ENCODE data around the gene ARSI. TPM values are rescaled to one million over a fixed set of nuclear protein-coding genes. Genes with fewer than 3 reads are reported as not detected.

The ARSI gene
- total and polyA plus RNA-seq, 3 experiments from 2014 or later: not detected

GRCh38 chr5:150335778-150336177, 33.1 kb upstream of the ARSI start:
- Histone ChIP-seq H3K27me3 (ENCODE audit: insufficient read depth, low read length, poor library complexity, severe bottlenecking) (no peaks in the 10 kb centered on the region), H3K4me1 (ENCODE audit: insufficient read depth, low read length) (no peaks in the 10 kb centered on the region), H3K36me3 (ENCODE audit: insufficient read depth, low read length) (no peaks in the 10 kb centered on the region), H3K4me3 (ENCODE audit: low read length) (no peak overlapping the region), H3K27ac (ENCODE audit: low read depth, low read length) (no peak overlapping the region), H3K9me3 (ENCODE audit: low read length) (no peaks in the 10 kb centered on the region)
- ChIA-PET CTCF (interaction anchor here (2.0 kb wide), 1 partner anchor 14 kb away, joined by 4 read pairs; no protein-coding TSS in a partner anchor), POLR2A (no interaction called here)
- Mint-ChIP-seq H3K36me3 (no peaks in the 10 kb centered on the region), H3K4me1 (no peaks in the 10 kb centered on the region), H3K27ac (no peak overlapping the region), H3K9me3 (peaks cover 0 to 2% (median 0%) of the 10 kb centered on the region in 5 donors), H3K27me3 (peaks cover 0 to 1% of the 10 kb centered on the region in 2 donors), H3K4me3 (no peak overlapping the region)
- DNase-seq: no peak

DNA sequence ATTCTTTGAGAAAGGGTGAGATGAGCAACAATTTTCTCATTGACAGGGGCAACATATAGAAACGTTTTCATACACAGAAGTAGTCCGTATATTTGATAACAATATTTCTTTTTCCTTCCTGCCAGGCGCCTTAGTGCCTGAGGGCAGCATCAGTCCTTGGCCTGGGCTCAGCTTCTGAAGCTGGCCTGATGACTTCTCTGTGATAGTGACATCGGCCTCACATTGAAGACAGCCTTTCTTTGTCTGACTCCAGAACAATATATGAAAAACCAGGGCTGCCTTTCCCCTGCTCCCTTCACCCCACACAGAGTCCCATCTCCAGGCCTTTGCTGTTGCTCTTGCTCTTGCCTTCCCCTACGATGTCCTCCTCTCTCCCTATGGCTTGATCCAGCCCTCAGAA, 30.7 kb upstream of the ARSI start:
- peaks cover 3 to 9% of the 10 kb centered on the region in 2 donors for H3K27me3 Mint-ChIP-seq
- no peaks in the 10 kb centered on the region for H3K9me3 Mint-ChIP-seq
- no peak overlapping the region for H3K27ac Mint-ChIP-seq
- H3K27ac ChIP-seq (ENCODE audit: low read depth, low read length): no peak overlapping the region
- POLR2A ChIA-PET: no interaction called here
- H3K36me3 Mint-ChIP-seq: no peaks in the 10 kb centered on the region
- CTCF ChIA-PET: no interaction called here
- no peaks in the 10 kb centered on the region for H3K27me3 ChIP-seq (ENCODE audit: insufficient read depth, low read length, poor library complexity, severe bottlenecking)
- no peaks in the 10 kb centered on the region for H3K9me3 ChIP-seq (ENCODE audit: low read length)
- no peaks in the 10 kb centered on the region for H3K4me1 ChIP-seq (ENCODE audit: insufficient read depth, low read length)
- DNase-seq: no peak
- no peak overlapping the region for H3K4me3 ChIP-seq (ENCODE audit: low read length)
- H3K4me1 Mint-ChIP-seq: no peaks in the 10 kb centered on the region
- no peak overlapping the region for H3K4me3 Mint-ChIP-seq
- no peaks in the 10 kb centered on the region for H3K36me3 ChIP-seq (ENCODE audit: insufficient read depth, low read length)

DNA sequence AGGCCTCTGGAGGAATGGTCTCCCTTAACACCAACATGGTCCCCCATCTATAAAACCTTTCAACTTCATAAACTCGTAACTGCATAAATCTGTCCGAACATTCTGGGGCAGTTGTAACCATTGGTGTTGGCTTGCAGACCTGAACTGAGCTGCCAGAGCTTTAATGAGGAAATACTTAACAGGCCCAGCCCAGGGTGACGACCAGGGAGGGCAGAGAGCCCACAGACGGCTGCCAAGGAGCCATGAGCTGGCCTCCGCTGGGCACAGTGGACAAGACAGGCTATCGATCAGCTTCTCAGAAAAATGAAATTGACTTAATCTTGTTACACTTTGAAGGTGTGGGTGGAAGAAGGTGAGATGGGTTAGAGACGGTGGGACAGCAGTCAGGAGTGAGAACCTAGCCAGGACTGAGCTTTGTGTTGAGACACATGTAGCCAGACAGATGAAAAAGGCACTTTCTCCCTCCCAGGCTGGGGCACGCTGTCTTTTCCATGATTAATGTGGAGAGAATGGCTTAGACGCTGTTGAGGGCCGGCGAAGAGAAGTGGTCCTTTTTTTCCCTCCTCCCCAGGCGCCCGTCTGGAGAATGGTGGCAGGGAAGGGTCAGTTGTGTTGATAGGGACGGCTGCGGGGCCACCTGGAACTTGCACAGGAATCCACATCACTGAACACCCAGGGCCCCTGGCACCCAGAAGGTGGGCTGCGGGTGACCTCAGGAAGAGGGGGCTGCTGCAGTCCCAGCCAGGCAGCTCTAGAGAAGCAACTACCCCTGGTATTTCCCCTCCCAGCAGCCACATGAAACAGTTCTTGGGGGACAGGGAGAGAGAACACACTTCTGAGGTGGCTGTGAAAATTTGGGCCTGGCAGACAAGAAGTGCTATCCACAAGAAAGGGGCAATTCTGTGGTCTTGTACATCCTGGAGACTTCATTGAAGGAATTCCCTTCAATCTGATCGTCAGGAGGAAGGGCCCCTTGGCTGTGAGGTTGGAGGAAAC, 27.5 kb upstream of the ARSI start:
- POLR2A ChIA-PET: no interaction called here
- Histone ChIP-seq H3K27ac (ENCODE audit: low read depth, low read length) (no peak overlapping the region), H3K4me3 (ENCODE audit: low read length) (no peak overlapping the region), H3K9me3 (ENCODE audit: low read length) (no peaks in the 10 kb centered on the region), H3K27me3 (ENCODE audit: insufficient read depth, low read length, poor library complexity, severe bottlenecking) (no peaks in the 10 kb centered on the region), H3K36me3 (ENCODE audit: insufficient read depth, low read length) (no peaks in the 10 kb centered on the region), H3K4me1 (ENCODE audit: insufficient read depth, low read length) (no peaks in the 10 kb centered on the region)
- CTCF ChIA-PET: no interaction called here
- Mint-ChIP-seq H3K36me3 (no peaks in the 10 kb centered on the region), H3K4me1 (no peaks in the 10 kb centered on the region), H3K9me3 (no peaks in the 10 kb centered on the region), H3K4me3 (no peak overlapping the region), H3K27ac (no peak overlapping the region), H3K27me3 (peaks cover 2 to 20% of the 10 kb centered on the region in 2 donors)
- no peak for DNase-seq

- H3K27me3 ChIP-seq (ENCODE audit: insufficient read depth, low read length, poor library complexity, severe bottlenecking): no peaks in the 10 kb centered on the region
- no peak overlapping the region for H3K27ac ChIP-seq (ENCODE audit: low read depth, low read length)
- ChIA-PET CTCF (no interaction called here), POLR2A (interaction anchor here (0.6 kb wide), 1 partner anchor 681 kb away, joined by 4 read pairs; no protein-coding TSS in a partner anchor)
- no peak for DNase-seq
- H3K4me3 ChIP-seq (ENCODE audit: low read length): no peak overlapping the region
- Mint-ChIP-seq H3K27me3 (peaks cover 4 to 24% of the 10 kb centered on the region in 2 donors), H3K36me3 (no peaks in the 10 kb centered on the region), H3K9me3 (no peaks in the 10 kb centered on the region), H3K4me1 (no peaks in the 10 kb centered on the region), H3K27ac (no peak overlapping the region), H3K4me3 (no peak overlapping the region)
- H3K9me3 ChIP-seq (ENCODE audit: low read length): no peaks in the 10 kb centered on the region
- no peaks in the 10 kb centered on the region for H3K36me3 ChIP-seq (ENCODE audit: insufficient read depth, low read length)
- no peaks in the 10 kb centered on the region for H3K4me1 ChIP-seq (ENCODE audit: insufficient read depth, low read length)
These were observed 26.3 kb upstream of the ARSI start for GRCh38 chr5:150329038-150329437.

DNA sequence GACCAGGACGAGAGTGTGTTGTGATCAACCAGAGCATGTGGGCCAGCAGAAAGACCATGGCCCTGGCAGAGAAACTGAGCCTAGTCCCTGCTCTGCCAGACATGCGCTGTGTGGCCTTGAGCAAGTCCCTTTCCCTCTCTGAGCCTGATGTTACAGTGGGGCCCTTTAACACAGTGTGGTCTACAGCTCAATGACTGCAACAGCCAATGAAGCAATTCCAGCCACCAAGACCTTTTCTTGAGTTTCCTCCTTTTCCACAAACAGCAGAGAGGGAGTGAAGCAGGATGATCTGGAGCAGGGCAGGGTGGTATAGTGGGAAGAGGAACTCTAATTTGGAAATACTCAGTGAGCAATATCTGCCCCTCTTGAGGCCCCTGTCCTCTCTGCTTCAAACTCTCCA, 25.8 kb upstream of the ARSI start:
- no peak for DNase-seq
- H3K4me3 Mint-ChIP-seq: no peak overlapping the region
- Histone ChIP-seq H3K27ac (ENCODE audit: low read depth, low read length) (no peak overlapping the region), H3K27me3 (ENCODE audit: insufficient read depth, low read length, poor library complexity, severe bottlenecking) (no peaks in the 10 kb centered on the region), H3K36me3 (ENCODE audit: insufficient read depth, low read length) (no peaks in the 10 kb centered on the region), H3K4me1 (ENCODE audit: insufficient read depth, low read length) (no peaks in the 10 kb centered on the region), H3K9me3 (ENCODE audit: low read length) (no peaks in the 10 kb centered on the region), H3K4me3 (ENCODE audit: low read length) (no peak overlapping the region)
- no peak overlapping the region for H3K27ac Mint-ChIP-seq
- H3K4me1 Mint-ChIP-seq: no peaks in the 10 kb centered on the region
- CTCF ChIA-PET: no interaction called here
- no peaks in the 10 kb centered on the region for H3K9me3 Mint-ChIP-seq
- H3K27me3 Mint-ChIP-seq: peaks cover 4 to 24% of the 10 kb centered on the region in 2 donors
- no peaks in the 10 kb centered on the region for H3K36me3 Mint-ChIP-seq
- POLR2A ChIA-PET: no interaction called here

DNA sequence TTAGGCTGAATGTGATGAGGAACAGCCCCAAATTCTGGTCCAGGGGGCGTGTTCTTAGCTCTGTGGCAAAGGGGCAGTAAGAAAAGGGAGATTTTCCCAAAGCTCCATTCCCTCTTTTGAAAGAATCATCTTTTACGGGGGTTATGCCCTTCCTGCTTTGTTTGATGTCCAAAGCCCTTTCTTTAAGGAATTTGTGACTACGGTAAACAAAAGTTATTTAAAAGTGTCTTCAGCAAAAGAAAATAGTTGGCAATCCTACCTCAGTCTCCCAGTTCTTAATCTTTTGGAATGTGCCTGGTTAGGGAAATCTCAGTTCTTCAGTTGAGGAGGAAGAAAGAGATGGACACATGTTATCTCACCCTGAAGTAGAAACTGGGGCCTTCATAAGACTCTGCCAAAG, 24.4 kb upstream of the ARSI start:
- Histone ChIP-seq H3K9me3 (ENCODE audit: low read length) (no peaks in the 10 kb centered on the region), H3K27ac (ENCODE audit: low read depth, low read length) (no peak overlapping the region), H3K36me3 (ENCODE audit: insufficient read depth, low read length) (no peaks in the 10 kb centered on the region), H3K4me1 (ENCODE audit: insufficient read depth, low read length) (no peaks in the 10 kb centered on the region), H3K4me3 (ENCODE audit: low read length) (no peak overlapping the region), H3K27me3 (ENCODE audit: insufficient read depth, low read length, poor library complexity, severe bottlenecking) (no peaks in the 10 kb centered on the region)
- Mint-ChIP-seq H3K27me3 (peaks cover 4 to 24% of the 10 kb centered on the region in 2 donors), H3K4me3 (no peak overlapping the region), H3K9me3 (no peaks in the 10 kb centered on the region), H3K27ac (no peak overlapping the region), H3K36me3 (no peaks in the 10 kb centered on the region), H3K4me1 (peaks cover 1 to 2% (median 2%) of the 10 kb centered on the region in 3 donors)
- ChIA-PET POLR2A (no interaction called here), CTCF (interaction anchor here (1.6 kb wide), 1 partner anchor 23 kb away, joined by 4 read pairs; no protein-coding TSS in a partner anchor)
- no peak for DNase-seq

DNA sequence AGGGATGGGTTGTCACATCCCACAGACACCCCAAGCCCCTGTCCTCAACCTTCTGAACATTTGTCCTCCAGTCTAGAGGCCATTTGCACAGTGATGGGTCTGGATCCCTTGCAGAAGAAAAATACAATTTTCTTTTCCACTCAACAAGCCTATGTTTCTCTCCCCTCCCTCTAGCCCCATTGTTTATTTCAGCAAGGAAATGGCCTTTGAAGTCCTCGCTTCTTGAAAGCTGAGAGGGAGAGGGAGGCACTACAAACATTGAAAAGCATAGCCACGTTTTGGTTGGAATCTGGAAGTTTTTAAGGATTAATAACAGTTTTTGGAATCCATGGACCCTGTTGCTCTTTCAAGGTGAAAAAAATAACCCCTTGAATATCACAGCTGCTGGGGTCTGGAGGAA, 24.0 kb upstream of the ARSI start:
- H3K36me3 Mint-ChIP-seq: no peaks in the 10 kb centered on the region

DNA sequence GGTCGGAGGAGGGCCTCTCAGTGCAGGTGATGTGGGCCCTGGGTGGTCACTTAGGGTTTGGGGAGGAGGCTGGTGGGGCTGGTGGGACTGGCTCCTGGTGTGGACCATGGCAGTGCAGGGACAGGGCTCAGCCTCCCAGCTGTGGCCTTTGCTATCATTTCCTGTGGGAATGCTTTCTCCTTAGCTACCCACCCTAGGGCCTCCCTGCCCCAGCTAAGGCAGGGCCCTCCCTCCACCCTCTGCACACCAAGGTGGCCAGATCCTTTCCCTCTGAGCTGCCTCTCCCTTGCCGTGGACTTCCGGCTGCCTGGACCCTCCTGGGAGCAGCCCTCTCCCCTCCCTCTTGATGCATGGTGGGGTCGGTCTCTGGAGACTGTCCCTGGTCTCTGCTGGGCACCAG, 22.7 kb upstream of the ARSI start:
- CTCF ChIA-PET: no interaction called here
- Histone ChIP-seq H3K9me3 (ENCODE audit: low read length) (no peaks in the 10 kb centered on the region), H3K27ac (ENCODE audit: low read depth, low read length) (no peak overlapping the region), H3K27me3 (ENCODE audit: insufficient read depth, low read length, poor library complexity, severe bottlenecking) (no peaks in the 10 kb centered on the region), H3K36me3 (ENCODE audit: insufficient read depth, low read length) (no peaks in the 10 kb centered on the region), H3K4me1 (ENCODE audit: insufficient read depth, low read length) (no peaks in the 10 kb centered on the region), H3K4me3 (ENCODE audit: low read length) (no peak overlapping the region)
- no peaks in the 10 kb centered on the region for H3K36me3 Mint-ChIP-seq
- peaks cover 4 to 24% of the 10 kb centered on the region in 2 donors for H3K27me3 Mint-ChIP-seq
- H3K4me3 Mint-ChIP-seq: no peak overlapping the region
- H3K4me1 Mint-ChIP-seq: peaks cover 5 to 7% (median 7%) of the 10 kb centered on the region in 3 donors
- H3K9me3 Mint-ChIP-seq: no peaks in the 10 kb centered on the region
- no peak overlapping the region for H3K27ac Mint-ChIP-seq
- POLR2A ChIA-PET: no interaction called here
- DNase-seq: no peak

More for the DNA sequence above, 24.0 kb upstream of the ARSI start:
- Histone ChIP-seq H3K27ac (ENCODE audit: low read depth, low read length) (no peak overlapping the region), H3K27me3 (ENCODE audit: insufficient read depth, low read length, poor library complexity, severe bottlenecking) (no peaks in the 10 kb centered on the region), H3K4me1 (ENCODE audit: insufficient read depth, low read length) (no peaks in the 10 kb centered on the region), H3K36me3 (ENCODE audit: insufficient read depth, low read length) (no peaks in the 10 kb centered on the region), H3K9me3 (ENCODE audit: low read length) (no peaks in the 10 kb centered on the region), H3K4me3 (ENCODE audit: low read length) (no peak overlapping the region)
- Mint-ChIP-seq H3K27ac (no peak overlapping the region), H3K4me1 (peaks cover 5 to 7% (median 6%) of the 10 kb centered on the region in 3 donors), H3K9me3 (no peaks in the 10 kb centered on the region), H3K4me3 (no peak overlapping the region), H3K27me3 (peaks cover 4 to 24% of the 10 kb centered on the region in 2 donors)
- no peak for DNase-seq
- ChIA-PET POLR2A (no interaction called here), CTCF (interaction anchor here (1.6 kb wide), 1 partner anchor 23 kb away, joined by 4 read pairs; no protein-coding TSS in a partner anchor)

Data from CD8-positive, alpha-beta memory T cell (primary cell).